ENCODE results near the gene NDUFS3. TPM values are rescaled to one million over a fixed set of nuclear protein-coding genes. Genes with fewer than 3 reads are reported as not detected.
A peak's percentile ranks its signal among the peaks of the same experiment; 100 is the strongest.
"Not testable (repeated sequence)": the region's sequence is repeated elsewhere in the genome, so short reads cannot be mapped to it uniquely, and the experiment has no call there.

Gene NDUFS3
- total and polyA plus RNA-seq, 9 donors = 90.9 to 103 (median 96.0) TPM

GRCh38 chr11:47557004-47557403 is 21.9 kb upstream of the NDUFS3 start:
- 100% methylated on average over 3 of the region's 12 CpGs for WGBS (ENCODE audit: insufficient coverage)
- H3K27ac ChIP-seq (ENCODE audit: low read length); H3K4me1 ChIP-seq (ENCODE audit: control insufficient read depth, insufficient read depth, low read length); H3K9me3 ChIP-seq (replicated peaks; ENCODE audit: control insufficient read depth, low read depth, low read length); H3K27me3 ChIP-seq (ENCODE audit: control insufficient read depth, insufficient read depth, low read length); DNase-seq; H3K4me3 ChIP-seq (ENCODE audit: low read length); H3K36me3 ChIP-seq (ENCODE audit: control insufficient read depth, insufficient read depth, low read length): not testable (repeated sequence)

DNA sequence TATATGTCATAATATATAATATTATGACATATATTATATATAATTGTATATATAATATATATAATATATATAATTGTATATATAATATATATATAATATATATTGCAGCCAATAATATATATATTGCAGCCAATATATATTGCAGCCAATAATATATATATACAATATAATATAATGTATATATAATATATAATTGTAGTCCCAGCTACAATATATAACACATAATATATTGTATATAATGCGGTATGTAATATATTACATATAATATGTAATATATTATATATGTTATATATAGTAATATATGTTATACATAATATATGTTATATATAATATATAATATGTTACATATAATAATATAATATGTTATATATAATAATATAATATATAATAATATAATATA is 20.2 kb upstream of the NDUFS3 start:
- WGBS (ENCODE audit: insufficient coverage) = no CpG with 5 or more reads among the region's 1 CpG

GRCh38 chr11:47560426-47560825 is 18.4 kb upstream of the NDUFS3 start:
- H3K27ac ChIP-seq (ENCODE audit: low read length) = no peak overlapping the region
- no peak for DNase-seq
- peaks cover 7% of the 10 kb centered on the region for H3K4me1 ChIP-seq (ENCODE audit: control insufficient read depth, insufficient read depth, low read length)
- H3K9me3 ChIP-seq (replicated peaks; ENCODE audit: control insufficient read depth, low read depth, low read length) = no peaks in the 10 kb centered on the region
- no peak overlapping the region for H3K4me3 ChIP-seq (ENCODE audit: low read length)
- H3K36me3 ChIP-seq (ENCODE audit: control insufficient read depth, insufficient read depth, low read length) = no peaks in the 10 kb centered on the region
- no peaks in the 10 kb centered on the region for H3K27me3 ChIP-seq (ENCODE audit: control insufficient read depth, insufficient read depth, low read length)
- WGBS (ENCODE audit: insufficient coverage) = 80% methylated on average over 2 of the region's 2 CpGs

More for the DNA sequence above, 20.2 kb upstream of the NDUFS3 start:
- H3K4me3 ChIP-seq (ENCODE audit: low read length) = no peak overlapping the region
- no peak overlapping the region for H3K27ac ChIP-seq (ENCODE audit: low read length)
- no peak for DNase-seq
- no peaks in the 10 kb centered on the region for H3K36me3 ChIP-seq (ENCODE audit: control insufficient read depth, insufficient read depth, low read length)
- H3K9me3 ChIP-seq (replicated peaks; ENCODE audit: control insufficient read depth, low read depth, low read length) = no peaks in the 10 kb centered on the region
- H3K4me1 ChIP-seq (ENCODE audit: control insufficient read depth, insufficient read depth, low read length) = no peaks in the 10 kb centered on the region
- H3K27me3 ChIP-seq (ENCODE audit: control insufficient read depth, insufficient read depth, low read length) = no peaks in the 10 kb centered on the region

DNA sequence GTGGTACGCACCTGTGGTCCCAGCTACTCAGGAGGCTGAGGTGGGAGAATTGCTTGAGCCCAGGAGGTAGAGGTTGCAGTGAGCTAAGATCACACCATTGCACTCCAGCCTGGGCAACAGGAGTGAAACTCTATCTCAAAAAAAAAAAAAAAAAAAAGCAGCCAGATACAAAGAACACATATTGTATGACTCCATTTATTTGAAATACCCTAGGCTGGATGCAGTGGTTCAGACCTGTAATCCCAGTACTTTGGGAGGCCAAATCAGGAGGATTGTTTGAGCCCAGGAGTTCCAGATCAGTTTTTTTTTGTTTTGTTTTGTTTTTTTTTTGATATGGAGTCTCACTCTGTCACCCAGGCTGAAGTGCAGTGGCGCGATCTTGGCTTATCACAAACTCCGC is 16.5 kb upstream of the NDUFS3 start:
- H3K36me3 ChIP-seq (ENCODE audit: control insufficient read depth, insufficient read depth, low read length); H3K27ac ChIP-seq (ENCODE audit: low read length); DNase-seq; H3K27me3 ChIP-seq (ENCODE audit: control insufficient read depth, insufficient read depth, low read length); H3K9me3 ChIP-seq (replicated peaks; ENCODE audit: control insufficient read depth, low read depth, low read length); H3K4me3 ChIP-seq (ENCODE audit: low read length): not testable (repeated sequence)
- WGBS (ENCODE audit: insufficient coverage) = no CpG with 5 or more reads among the region's 4 CpGs
- peaks cover 12% of the 10 kb centered on the region for H3K4me1 ChIP-seq (ENCODE audit: control insufficient read depth, insufficient read depth, low read length)

DNA sequence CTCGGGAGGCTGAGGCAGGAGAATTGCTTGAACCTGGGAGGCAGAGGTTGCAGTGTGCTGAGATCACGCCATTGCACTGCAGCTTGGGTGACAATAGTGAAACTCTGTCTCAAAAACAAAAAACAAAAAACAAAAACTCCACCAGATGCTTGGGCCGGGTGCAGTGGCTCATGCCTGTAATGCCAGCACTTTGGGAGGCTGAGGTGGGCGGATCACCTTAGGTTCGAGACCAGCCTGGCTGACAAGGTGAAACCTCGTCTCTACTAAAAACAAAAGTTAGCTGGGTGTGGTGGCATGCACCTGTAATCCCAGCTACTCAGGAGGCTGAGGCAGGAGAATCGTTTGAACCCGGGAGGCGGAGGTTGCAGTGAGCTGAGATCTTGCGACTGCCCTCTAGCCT is 14.5 kb upstream of the NDUFS3 start:
- H3K4me3 ChIP-seq (ENCODE audit: low read length); H3K27ac ChIP-seq (ENCODE audit: low read length); H3K9me3 ChIP-seq (replicated peaks; ENCODE audit: control insufficient read depth, low read depth, low read length); DNase-seq; H3K27me3 ChIP-seq (ENCODE audit: control insufficient read depth, insufficient read depth, low read length); H3K36me3 ChIP-seq (ENCODE audit: control insufficient read depth, insufficient read depth, low read length): not testable (repeated sequence)
- WGBS (ENCODE audit: insufficient coverage) = 94% methylated on average over 5 of the region's 10 CpGs
- H3K4me1 ChIP-seq (ENCODE audit: control insufficient read depth, insufficient read depth, low read length) = peaks cover 12% of the 10 kb centered on the region

- peaks cover 12% of the 10 kb centered on the region for H3K4me1 ChIP-seq (ENCODE audit: control insufficient read depth, insufficient read depth, low read length)
- peak overlapping the region; percentile 71 for H3K4me3 ChIP-seq (ENCODE audit: low read length)
- peaks cover 14% of the 10 kb centered on the region for H3K36me3 ChIP-seq (ENCODE audit: control insufficient read depth, insufficient read depth, low read length)
- no peak for DNase-seq
- no peaks in the 10 kb centered on the region for H3K27me3 ChIP-seq (ENCODE audit: control insufficient read depth, insufficient read depth, low read length)
- 0% methylated on average over 5 of the region's 11 CpGs for WGBS (ENCODE audit: insufficient coverage)
- H3K9me3 ChIP-seq (replicated peaks; ENCODE audit: control insufficient read depth, low read depth, low read length) = no peaks in the 10 kb centered on the region
- peak overlapping the region; percentile 71 for H3K27ac ChIP-seq (ENCODE audit: low read length)
These were observed 13.9 kb upstream of the NDUFS3 start for GRCh38 chr11:47564933-47565339.

GRCh38 chr11:47565340-47566148 is 13.3 kb upstream of the NDUFS3 start, which contains the start of gene PTPMT1:
PTPMT1 (plus strand) TSS chr11:47565599; CDS start chr11:47565623, 24 bp downstream.
- peak; percentile 83 for DNase-seq
- Histone ChIP-seq H3K4me3 (ENCODE audit: low read length) (peak within 1 kb of the TSS; percentile 71), H3K36me3 (ENCODE audit: control insufficient read depth, insufficient read depth, low read length) (peaks cover 19% of the 10 kb centered on the region), H3K27me3 (ENCODE audit: control insufficient read depth, insufficient read depth, low read length) (no peaks in the 10 kb centered on the region), H3K4me1 (ENCODE audit: control insufficient read depth, insufficient read depth, low read length) (peaks cover 12% of the 10 kb centered on the region), H3K9me3 (replicated peaks; ENCODE audit: control insufficient read depth, low read depth, low read length) (no peaks in the 10 kb centered on the region), H3K27ac (ENCODE audit: low read length) (peak within 1 kb of the TSS; percentile 71)
- under 1% methylated on average over 86 of the region's 86 CpGs for WGBS (ENCODE audit: insufficient coverage)

DNA sequence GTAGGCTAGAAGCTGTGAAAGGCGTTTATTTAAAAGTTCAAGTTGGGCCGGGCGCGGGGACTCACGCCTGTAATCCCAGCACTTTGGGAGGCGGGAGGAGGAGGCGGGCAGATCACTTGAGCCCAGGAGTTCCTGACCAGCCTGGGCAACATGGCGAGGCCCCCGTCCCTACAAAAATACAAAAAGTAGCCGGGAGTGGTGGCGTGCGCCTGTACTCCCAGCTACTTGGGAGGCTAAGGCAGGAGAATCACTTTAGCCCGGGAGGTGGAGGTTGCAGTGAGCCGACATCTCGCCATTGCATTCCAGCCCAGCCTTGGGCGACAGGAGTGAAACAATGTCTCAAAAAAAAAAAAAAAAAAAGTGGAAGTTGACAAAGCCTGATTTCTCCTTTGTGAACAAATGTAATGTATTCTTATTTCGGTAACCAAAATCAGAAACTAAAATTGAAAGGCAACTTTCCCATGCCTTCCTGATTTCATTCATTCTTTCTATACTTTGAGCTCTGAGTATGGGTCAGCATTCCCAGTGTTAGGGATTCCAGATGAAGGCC is 12.7 kb upstream of the NDUFS3 start:
- DNase-seq = no peak

DNA sequence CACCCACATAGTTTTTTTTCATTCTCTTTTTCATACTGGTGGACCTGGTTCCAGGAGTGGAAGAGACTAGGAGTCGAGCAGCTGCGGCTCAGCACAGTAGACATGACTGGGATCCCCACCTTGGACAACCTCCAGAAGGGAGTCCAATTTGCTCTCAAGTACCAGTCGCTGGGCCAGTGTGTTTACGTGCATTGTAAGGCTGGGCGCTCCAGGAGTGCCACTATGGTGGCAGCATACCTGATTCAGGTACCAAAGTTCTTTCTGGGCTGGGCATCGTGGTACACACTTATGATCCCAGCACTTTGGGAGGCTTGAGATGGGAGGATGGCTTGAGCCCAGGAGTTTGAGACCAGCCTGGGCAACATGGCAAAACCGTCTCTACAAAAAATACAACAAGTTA is 9.2 kb upstream of the NDUFS3 start:
- Histone ChIP-seq H3K9me3 (replicated peaks; ENCODE audit: control insufficient read depth, low read depth, low read length) (no peaks in the 10 kb centered on the region), H3K4me3 (ENCODE audit: low read length) (no peak overlapping the region), H3K4me1 (ENCODE audit: control insufficient read depth, insufficient read depth, low read length) (peaks cover 17% of the 10 kb centered on the region), H3K27me3 (ENCODE audit: control insufficient read depth, insufficient read depth, low read length) (no peaks in the 10 kb centered on the region), H3K27ac (ENCODE audit: low read length) (no peak overlapping the region), H3K36me3 (ENCODE audit: control insufficient read depth, insufficient read depth, low read length) (peaks cover 47% of the 10 kb centered on the region)
- DNase-seq = no peak
- 99% methylated on average over 6 of the region's 7 CpGs for WGBS (ENCODE audit: insufficient coverage)

More for the DNA sequence above, 12.7 kb upstream of the NDUFS3 start:
- H3K27ac ChIP-seq (ENCODE audit: low read length) = peak overlapping the region; percentile 35
- H3K36me3 ChIP-seq (ENCODE audit: control insufficient read depth, insufficient read depth, low read length) = peaks cover 19% of the 10 kb centered on the region
- peak overlapping the region; percentile 71 for H3K4me3 ChIP-seq (ENCODE audit: low read length)
- H3K27me3 ChIP-seq (ENCODE audit: control insufficient read depth, insufficient read depth, low read length) = no peaks in the 10 kb centered on the region
- peaks cover 12% of the 10 kb centered on the region for H3K4me1 ChIP-seq (ENCODE audit: control insufficient read depth, insufficient read depth, low read length)
- 44% methylated on average over 12 of the region's 17 CpGs for WGBS (ENCODE audit: insufficient coverage)
- H3K9me3 ChIP-seq (replicated peaks; ENCODE audit: control insufficient read depth, low read depth, low read length) = no peaks in the 10 kb centered on the region

DNA sequence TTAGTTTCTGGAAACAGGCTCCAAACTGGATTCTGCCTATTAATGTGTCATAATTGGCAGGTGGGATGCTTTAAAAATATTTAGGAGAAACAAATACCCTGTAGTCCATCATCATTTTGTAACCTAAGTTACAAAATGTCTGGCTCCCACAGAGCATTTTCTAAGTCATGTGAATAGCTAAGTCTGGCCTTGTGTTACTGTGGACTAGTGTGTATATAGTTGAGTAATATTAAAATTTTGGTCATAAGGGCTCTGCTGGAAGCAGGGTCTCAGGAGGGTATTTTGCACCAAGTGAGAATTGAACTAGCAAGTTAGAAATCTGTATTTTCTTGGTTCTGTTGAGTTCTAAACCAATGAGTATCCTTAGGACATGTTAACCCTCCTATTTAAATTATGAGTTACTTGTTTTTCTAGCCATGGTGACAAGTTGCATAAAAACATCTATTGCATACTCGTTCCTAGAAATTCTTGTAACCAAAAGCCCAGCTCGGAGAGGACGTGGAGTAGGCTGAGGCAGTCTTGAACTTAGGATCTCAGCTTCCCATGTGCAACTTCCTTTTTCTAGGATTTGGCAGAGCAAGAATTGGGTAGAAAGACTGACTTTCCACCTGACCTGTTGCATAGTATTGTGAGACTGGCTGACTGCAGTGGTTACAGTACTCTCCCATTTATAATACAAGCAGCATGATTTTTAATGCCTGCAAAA is 8.1 kb upstream of the NDUFS3 start:
- no peaks in the 10 kb centered on the region for H3K9me3 ChIP-seq (replicated peaks; ENCODE audit: control insufficient read depth, low read depth, low read length)
- peaks cover 10% of the 10 kb centered on the region for H3K4me1 ChIP-seq (ENCODE audit: control insufficient read depth, insufficient read depth, low read length)
- no peak overlapping the region for H3K27ac ChIP-seq (ENCODE audit: low read length)
- H3K27me3 ChIP-seq (ENCODE audit: control insufficient read depth, insufficient read depth, low read length) = no peaks in the 10 kb centered on the region
- H3K4me3 ChIP-seq (ENCODE audit: low read length) = no peak overlapping the region
- WGBS (ENCODE audit: insufficient coverage) = no CpG with 5 or more reads among the region's 3 CpGs
- peaks cover 52% of the 10 kb centered on the region for H3K36me3 ChIP-seq (ENCODE audit: control insufficient read depth, insufficient read depth, low read length)
- DNase-seq = no peak

Measured in muscle of leg (tissue), 11 donors.